ENCODE data around the gene PKIB.

PKIB gene

DNA sequence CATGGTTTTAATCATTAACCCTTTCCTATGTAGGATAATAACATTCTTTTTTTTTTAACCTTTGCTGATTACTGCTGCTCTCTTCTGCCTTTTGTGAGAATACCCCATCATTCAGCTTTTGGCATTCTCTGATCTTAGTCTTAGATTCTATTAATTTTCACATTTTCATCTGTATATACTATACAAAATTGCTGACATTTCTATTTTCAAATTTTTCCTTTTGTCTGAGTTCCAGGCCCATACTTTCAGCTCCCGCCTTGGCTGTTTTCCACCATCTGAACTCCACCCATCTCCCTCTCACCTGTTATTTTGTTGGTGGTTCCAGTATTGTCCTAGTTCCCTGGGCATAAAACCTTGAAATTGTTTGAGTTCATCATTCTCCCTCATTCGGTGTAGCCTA is 59.2 kb downstream of the PKIB start:
- TF ChIP-seq, protein P1, sequence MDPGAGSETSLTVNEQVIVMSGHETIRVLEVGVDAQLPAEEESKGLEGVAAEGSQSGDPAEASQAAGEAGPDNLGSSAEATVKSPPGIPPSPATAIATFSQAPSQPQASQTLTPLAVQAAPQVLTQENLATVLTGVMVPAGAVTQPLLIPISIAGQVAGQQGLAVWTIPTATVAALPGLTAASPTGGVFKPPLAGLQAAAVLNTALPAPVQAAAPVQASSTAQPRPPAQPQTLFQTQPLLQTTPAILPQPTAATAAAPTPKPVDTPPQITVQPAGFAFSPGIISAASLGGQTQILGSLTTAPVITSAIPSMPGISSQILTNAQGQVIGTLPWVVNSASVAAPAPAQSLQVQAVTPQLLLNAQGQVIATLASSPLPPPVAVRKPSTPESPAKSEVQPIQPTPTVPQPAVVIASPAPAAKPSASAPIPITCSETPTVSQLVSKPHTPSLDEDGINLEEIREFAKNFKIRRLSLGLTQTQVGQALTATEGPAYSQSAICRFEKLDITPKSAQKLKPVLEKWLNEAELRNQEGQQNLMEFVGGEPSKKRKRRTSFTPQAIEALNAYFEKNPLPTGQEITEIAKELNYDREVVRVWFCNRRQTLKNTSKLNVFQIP (CRISPR knock-in tag; IDR thresholded peaks at IDR 0.05; ENCODE audit: borderline replicate concordance, low read depth), result no peak
- TF ChIP-seq, protein P2, sequence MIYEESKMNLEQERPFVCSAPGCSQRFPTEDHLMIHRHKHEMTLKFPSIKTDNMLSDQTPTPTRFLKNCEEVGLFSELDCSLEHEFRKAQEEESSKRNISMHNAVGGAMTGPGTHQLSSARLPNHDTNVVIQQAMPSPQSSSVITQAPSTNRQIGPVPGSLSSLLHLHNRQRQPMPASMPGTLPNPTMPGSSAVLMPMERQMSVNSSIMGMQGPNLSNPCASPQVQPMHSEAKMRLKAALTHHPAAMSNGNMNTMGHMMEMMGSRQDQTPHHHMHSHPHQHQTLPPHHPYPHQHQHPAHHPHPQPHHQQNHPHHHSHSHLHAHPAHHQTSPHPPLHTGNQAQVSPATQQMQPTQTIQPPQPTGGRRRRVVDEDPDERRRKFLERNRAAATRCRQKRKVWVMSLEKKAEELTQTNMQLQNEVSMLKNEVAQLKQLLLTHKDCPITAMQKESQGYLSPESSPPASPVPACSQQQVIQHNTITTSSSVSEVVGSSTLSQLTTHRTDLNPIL (CRISPR knock-in tag; IDR thresholded peaks at IDR 0.05; ENCODE audit: low read depth), result no peak
- TF ChIP-seq ISL1 (CRISPR knock-in tag; IDR thresholded peaks at IDR 0.05) (no peak), RARB (CRISPR knock-in tag; IDR thresholded peaks at IDR 0.05) (no peak), ZFP30 (CRISPR knock-in tag; IDR thresholded peaks at IDR 0.05) (no peak), ZNF8 (CRISPR knock-in tag; IDR thresholded peaks at IDR 0.05) (no peak), PPARA (CRISPR knock-in tag; IDR thresholded peaks at IDR 0.05; ENCODE audit: borderline replicate concordance) (no peak), ZNF70 (CRISPR knock-in tag; IDR thresholded peaks at IDR 0.05) (no peak), CSDC2 (CRISPR knock-in tag; IDR thresholded peaks at IDR 0.05) (no peak), ARNTL (CRISPR knock-in tag; IDR thresholded peaks at IDR 0.05; ENCODE audit: borderline replicate concordance, low read depth) (no peak), TOX (CRISPR knock-in tag; IDR thresholded peaks at IDR 0.05; ENCODE audit: borderline replicate concordance) (no peak), ZNF565 (CRISPR knock-in tag; conservative IDR thresholded peaks at IDR 0.05; ENCODE audit: low read depth) (no peak), ZC3H10 (CRISPR knock-in tag; IDR thresholded peaks at IDR 0.05) (no peak)
- TF ChIP-seq, protein P3, sequence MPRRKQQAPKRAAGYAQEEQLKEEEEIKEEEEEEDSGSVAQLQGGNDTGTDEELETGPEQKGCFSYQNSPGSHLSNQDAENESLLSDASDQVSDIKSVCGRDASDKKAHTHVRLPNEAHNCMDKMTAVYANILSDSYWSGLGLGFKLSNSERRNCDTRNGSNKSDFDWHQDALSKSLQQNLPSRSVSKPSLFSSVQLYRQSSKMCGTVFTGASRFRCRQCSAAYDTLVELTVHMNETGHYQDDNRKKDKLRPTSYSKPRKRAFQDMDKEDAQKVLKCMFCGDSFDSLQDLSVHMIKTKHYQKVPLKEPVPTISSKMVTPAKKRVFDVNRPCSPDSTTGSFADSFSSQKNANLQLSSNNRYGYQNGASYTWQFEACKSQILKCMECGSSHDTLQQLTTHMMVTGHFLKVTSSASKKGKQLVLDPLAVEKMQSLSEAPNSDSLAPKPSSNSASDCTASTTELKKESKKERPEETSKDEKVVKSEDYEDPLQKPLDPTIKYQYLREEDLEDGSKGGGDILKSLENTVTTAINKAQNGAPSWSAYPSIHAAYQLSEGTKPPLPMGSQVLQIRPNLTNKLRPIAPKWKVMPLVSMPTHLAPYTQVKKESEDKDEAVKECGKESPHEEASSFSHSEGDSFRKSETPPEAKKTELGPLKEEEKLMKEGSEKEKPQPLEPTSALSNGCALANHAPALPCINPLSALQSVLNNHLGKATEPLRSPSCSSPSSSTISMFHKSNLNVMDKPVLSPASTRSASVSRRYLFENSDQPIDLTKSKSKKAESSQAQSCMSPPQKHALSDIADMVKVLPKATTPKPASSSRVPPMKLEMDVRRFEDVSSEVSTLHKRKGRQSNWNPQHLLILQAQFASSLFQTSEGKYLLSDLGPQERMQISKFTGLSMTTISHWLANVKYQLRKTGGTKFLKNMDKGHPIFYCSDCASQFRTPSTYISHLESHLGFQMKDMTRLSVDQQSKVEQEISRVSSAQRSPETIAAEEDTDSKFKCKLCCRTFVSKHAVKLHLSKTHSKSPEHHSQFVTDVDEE (CRISPR knock-in tag; IDR thresholded peaks at IDR 0.05), result no peak
- TF ChIP-seq, protein P4, sequence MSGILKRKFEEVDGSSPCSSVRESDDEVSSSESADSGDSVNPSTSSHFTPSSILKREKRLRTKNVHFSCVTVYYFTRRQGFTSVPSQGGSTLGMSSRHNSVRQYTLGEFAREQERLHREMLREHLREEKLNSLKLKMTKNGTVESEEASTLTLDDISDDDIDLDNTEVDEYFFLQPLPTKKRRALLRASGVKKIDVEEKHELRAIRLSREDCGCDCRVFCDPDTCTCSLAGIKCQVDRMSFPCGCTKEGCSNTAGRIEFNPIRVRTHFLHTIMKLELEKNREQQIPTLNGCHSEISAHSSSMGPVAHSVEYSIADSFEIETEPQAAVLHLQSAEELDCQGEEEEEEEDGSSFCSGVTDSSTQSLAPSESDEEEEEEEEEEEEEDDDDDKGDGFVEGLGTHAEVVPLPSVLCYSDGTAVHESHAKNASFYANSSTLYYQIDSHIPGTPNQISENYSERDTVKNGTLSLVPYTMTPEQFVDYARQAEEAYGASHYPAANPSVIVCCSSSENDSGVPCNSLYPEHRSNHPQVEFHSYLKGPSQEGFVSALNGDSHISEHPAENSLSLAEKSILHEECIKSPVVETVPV (CRISPR knock-in tag; IDR thresholded peaks at IDR 0.05), result no peak
- TF ChIP-seq, protein P5, sequence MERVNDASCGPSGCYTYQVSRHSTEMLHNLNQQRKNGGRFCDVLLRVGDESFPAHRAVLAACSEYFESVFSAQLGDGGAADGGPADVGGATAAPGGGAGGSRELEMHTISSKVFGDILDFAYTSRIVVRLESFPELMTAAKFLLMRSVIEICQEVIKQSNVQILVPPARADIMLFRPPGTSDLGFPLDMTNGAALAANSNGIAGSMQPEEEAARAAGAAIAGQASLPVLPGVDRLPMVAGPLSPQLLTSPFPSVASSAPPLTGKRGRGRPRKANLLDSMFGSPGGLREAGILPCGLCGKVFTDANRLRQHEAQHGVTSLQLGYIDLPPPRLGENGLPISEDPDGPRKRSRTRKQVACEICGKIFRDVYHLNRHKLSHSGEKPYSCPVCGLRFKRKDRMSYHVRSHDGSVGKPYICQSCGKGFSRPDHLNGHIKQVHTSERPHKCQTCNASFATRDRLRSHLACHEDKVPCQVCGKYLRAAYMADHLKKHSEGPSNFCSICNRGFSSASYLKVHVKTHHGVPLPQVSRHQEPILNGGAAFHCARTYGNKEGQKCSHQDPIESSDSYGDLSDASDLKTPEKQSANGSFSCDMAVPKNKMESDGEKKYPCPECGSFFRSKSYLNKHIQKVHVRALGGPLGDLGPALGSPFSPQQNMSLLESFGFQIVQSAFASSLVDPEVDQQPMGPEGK (CRISPR knock-in tag; IDR thresholded peaks at IDR 0.05; ENCODE audit: borderline replicate concordance), result no peak
- ATAC-seq, result no peak

DNA sequence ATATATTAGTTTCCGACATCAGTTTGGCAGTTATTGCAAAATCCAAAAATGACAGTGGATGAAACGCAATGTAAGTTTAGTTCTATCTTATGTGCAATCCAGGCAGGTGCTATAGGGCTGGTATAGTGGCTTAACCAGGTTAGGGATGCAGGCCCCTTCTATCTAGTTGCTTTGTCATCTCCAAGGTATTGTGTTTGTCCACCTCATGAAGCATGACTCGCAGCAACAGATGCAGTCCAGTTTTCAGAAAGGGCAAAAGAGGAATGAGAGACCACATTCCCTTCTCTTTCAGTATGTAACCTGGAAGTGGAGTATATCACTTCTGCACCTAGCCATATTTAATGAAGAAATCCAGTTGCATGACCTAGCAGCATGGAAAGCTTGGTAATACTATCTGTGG is 59.7 kb downstream of the PKIB start:
- ATAC-seq, result no peak
- TF ChIP-seq, protein P3 (CRISPR knock-in tag; IDR thresholded peaks at IDR 0.05), result no peak
- no peak for TF ChIP-seq BACH2 (CRISPR knock-in tag; IDR thresholded peaks at IDR 0.05; ENCODE audit: borderline replicate concordance)
- TF ChIP-seq, protein P4 (CRISPR knock-in tag; IDR thresholded peaks at IDR 0.05), result no peak
- no peak for TF ChIP-seq ZC3H10 (CRISPR knock-in tag; IDR thresholded peaks at IDR 0.05)
- no peak for TF ChIP-seq CSDC2 (CRISPR knock-in tag; IDR thresholded peaks at IDR 0.05)
- TF ChIP-seq ARNTL (CRISPR knock-in tag; IDR thresholded peaks at IDR 0.05; ENCODE audit: borderline replicate concordance, low read depth), result no peak
- TF ChIP-seq ESRRG (CRISPR knock-in tag; IDR thresholded peaks at IDR 0.05), result no peak
